Stimulated activated CD8-positive, alpha-beta memory T cell treated with anti-CD3 and anti-CD28 coated beads, Interleukin-7, amount 100 ng/mL, for 48 hours (primary cell): ENCODE measurements around the gene STAT4.

Experiments
- DNase-seq, 2 donors: peaks; one replicate each; pipeline ENCODE4 v3.0.0-alpha.2; 2020; ENCODE audit warnings: low read depth in 1 of 2; ENCODE audit errors: extremely low read depth in 1 of 2

The STAT4 gene

GRCh38 chr2:191103774-191104173 lies 47.0 kb downstream of the STAT4 start:
- no peak for DNase-seq

- DNase-seq = no peak
Measured at GRCh38 chr2:191100216-191100615, 50.6 kb downstream of the STAT4 start.

- DNase-seq = no peak
Measured at GRCh38 chr2:191087311-191087710, 63.5 kb downstream of the STAT4 start.

- DNase-seq = no peak
Measured at GRCh38 chr2:191086706-191087105, 64.1 kb downstream of the STAT4 start.

- no peak for DNase-seq
Measured at GRCh38 chr2:191083540-191083939, 67.3 kb downstream of the STAT4 start.

GRCh38 chr2:191082321-191082720 lies 68.5 kb downstream of the STAT4 start:
- DNase-seq = no peak

- DNase-seq = no peak
Measured at GRCh38 chr2:191081411-191082155, 69.2 kb downstream of the STAT4 start.

GRCh38 chr2:191078165-191078867 lies 72.5 kb downstream of the STAT4 start:
- no peak for DNase-seq

GRCh38 chr2:191070276-191070675 lies 80.5 kb downstream of the STAT4 start:
- DNase-seq = no peak

GRCh38 chr2:191069606-191070005 lies 81.2 kb downstream of the STAT4 start:
- no peak for DNase-seq

- DNase-seq = no peak
Measured at GRCh38 chr2:191066919-191067233, 83.9 kb downstream of the STAT4 start.

GRCh38 chr2:191066197-191066918 lies 84.4 kb downstream of the STAT4 start:
- DNase-seq = no peak

- DNase-seq = no peak
Measured at GRCh38 chr2:191065785-191066184, 85.0 kb downstream of the STAT4 start.

GRCh38 chr2:191064590-191064989 lies 86.2 kb downstream of the STAT4 start:
- DNase-seq = peak; percentile 20 to 40

- DNase-seq = no peak
Measured at GRCh38 chr2:191063584-191063983, 87.2 kb downstream of the STAT4 start.

GRCh38 chr2:191061381-191061980 lies 89.3 kb downstream of the STAT4 start:
- DNase-seq = no peak

- no peak for DNase-seq
Measured at GRCh38 chr2:191059308-191059707, 91.5 kb downstream of the STAT4 start.

GRCh38 chr2:191056228-191056627 lies 94.6 kb downstream of the STAT4 start:
- no peak for DNase-seq

GRCh38 chr2:191053256-191053655 lies 97.5 kb downstream of the STAT4 start:
- no peak for DNase-seq

GRCh38 chr2:191051825-191052778 lies 98.7 kb downstream of the STAT4 start:
- DNase-seq = no peak
